Measurements from ENCODE around the gene DCBLD1.
A peak's percentile ranks its signal among the peaks of the same experiment; 100 is the strongest.

The DCBLD1 gene

GRCh38 chr6:117531809-117532725 lies 49.6 kb downstream of the DCBLD1 start:
- H3K36me3 ChIP-seq (ENCODE audit: insufficient read depth, low read length): no peaks in the 10 kb centered on the region
- H3K4me1 ChIP-seq (ENCODE audit: insufficient read depth, low read length, poor library complexity, severe bottlenecking): no peaks in the 10 kb centered on the region
- H3K9me3 ChIP-seq (ENCODE audit: insufficient read depth, low read depth, low read length): no peaks in the 10 kb centered on the region
- H3K9me2 ChIP-seq (replicated peaks; ENCODE audit: low read depth, low read length): no peaks in the 10 kb centered on the region
- no peaks in the 10 kb centered on the region for H3K79me2 ChIP-seq (ENCODE audit: insufficient read depth, low read length)
- no peak overlapping the region for H3K9ac ChIP-seq (ENCODE audit: low read depth, low read length, poor library complexity, severe bottlenecking)
- TF ChIP-seq EZH2phosphoT487 (IDR thresholded peaks at IDR 0.05; ENCODE audit: borderline replicate concordance) (no peak), CTCF (conservative IDR thresholded peaks at IDR 0.05; ENCODE audit: low read length) (no peak)
- no peaks in the 10 kb centered on the region for H4K20me1 ChIP-seq (ENCODE audit: insufficient read depth, low read length, poor library complexity, severe bottlenecking)
- no peaks in the 10 kb centered on the region for H3K27me3 ChIP-seq (ENCODE audit: insufficient read depth, low read length, poor library complexity, severe bottlenecking)
- no peak overlapping the region for H3K4me2 ChIP-seq (ENCODE audit: low read depth, low read length, poor library complexity, severe bottlenecking)
- H3F3A ChIP-seq (ENCODE audit: low read depth): no peaks in the 10 kb centered on the region
- peak overlapping the region; percentile 14; the same call in 1 of the 2 replicates for H2AFZ ChIP-seq (ENCODE audit: low read length)
- no peak overlapping the region for H3K4me3 ChIP-seq (ENCODE audit: low read length, poor library complexity, severe bottlenecking)

GRCh38 chr6:117533775-117534174 lies 51.3 kb downstream of the DCBLD1 start:
- H3K79me2 ChIP-seq (ENCODE audit: insufficient read depth, low read length): no peaks in the 10 kb centered on the region
- H3K4me1 ChIP-seq (ENCODE audit: insufficient read depth, low read length, poor library complexity, severe bottlenecking): no peaks in the 10 kb centered on the region
- no peak overlapping the region for H3K4me3 ChIP-seq (ENCODE audit: low read length, poor library complexity, severe bottlenecking)
- TF ChIP-seq CTCF (conservative IDR thresholded peaks at IDR 0.05; ENCODE audit: low read length): no peak
- no peak for TF ChIP-seq EZH2phosphoT487 (IDR thresholded peaks at IDR 0.05; ENCODE audit: borderline replicate concordance)
- H3K9me2 ChIP-seq (replicated peaks; ENCODE audit: low read depth, low read length): no peaks in the 10 kb centered on the region
- no peak overlapping the region for H2AFZ ChIP-seq (ENCODE audit: low read length)
- no peak overlapping the region for H3K4me2 ChIP-seq (ENCODE audit: low read depth, low read length, poor library complexity, severe bottlenecking)
- H4K20me1 ChIP-seq (ENCODE audit: insufficient read depth, low read length, poor library complexity, severe bottlenecking): no peaks in the 10 kb centered on the region
- H3K9me3 ChIP-seq (ENCODE audit: insufficient read depth, low read depth, low read length): no peaks in the 10 kb centered on the region
- H3K36me3 ChIP-seq (ENCODE audit: insufficient read depth, low read length): no peaks in the 10 kb centered on the region
- no peaks in the 10 kb centered on the region for H3K27me3 ChIP-seq (ENCODE audit: insufficient read depth, low read length, poor library complexity, severe bottlenecking)
- H3F3A ChIP-seq (ENCODE audit: low read depth): no peaks in the 10 kb centered on the region
- H3K9ac ChIP-seq (ENCODE audit: low read depth, low read length, poor library complexity, severe bottlenecking): no peak overlapping the region

GRCh38 chr6:117534974-117535373 lies 52.5 kb downstream of the DCBLD1 start:
- Histone ChIP-seq H2AFZ (ENCODE audit: low read length) (no peak overlapping the region), H3K9ac (ENCODE audit: low read depth, low read length, poor library complexity, severe bottlenecking) (no peak overlapping the region), H3K4me1 (ENCODE audit: insufficient read depth, low read length, poor library complexity, severe bottlenecking) (no peaks in the 10 kb centered on the region), H3K36me3 (ENCODE audit: insufficient read depth, low read length) (no peaks in the 10 kb centered on the region), H3K79me2 (ENCODE audit: insufficient read depth, low read length) (no peaks in the 10 kb centered on the region), H3F3A (ENCODE audit: low read depth) (no peaks in the 10 kb centered on the region), H3K9me3 (ENCODE audit: insufficient read depth, low read depth, low read length) (no peaks in the 10 kb centered on the region), H3K4me2 (ENCODE audit: low read depth, low read length, poor library complexity, severe bottlenecking) (no peak overlapping the region), H3K27me3 (ENCODE audit: insufficient read depth, low read length, poor library complexity, severe bottlenecking) (no peaks in the 10 kb centered on the region), H4K20me1 (ENCODE audit: insufficient read depth, low read length, poor library complexity, severe bottlenecking) (no peaks in the 10 kb centered on the region), H3K9me2 (replicated peaks; ENCODE audit: low read depth, low read length) (no peaks in the 10 kb centered on the region), H3K4me3 (ENCODE audit: low read length, poor library complexity, severe bottlenecking) (no peak overlapping the region)
- no peak for TF ChIP-seq EZH2phosphoT487 (IDR thresholded peaks at IDR 0.05; ENCODE audit: borderline replicate concordance)
- no peak for TF ChIP-seq CTCF (conservative IDR thresholded peaks at IDR 0.05; ENCODE audit: low read length)

Measured in Loucy (cell line).